Ovary (tissue), 9 donors: ENCODE data around the gene ATF7IP2. TPM values are rescaled to one million over a fixed set of nuclear protein-coding genes. Genes with fewer than 3 reads are reported as not detected.

Experiments
- DNase-seq, 5 donors: peaks; one replicate each; pipeline ENCODE4 v3.0.0-alpha.2; 2019 to 2020
- H3K27ac ChIP-seq, 2 donors: fragments of 200-600 bp; one replicate each; pipeline versions ENCODE4 v1.5.1 to v1.8.0; 2019 to 2022
- H3K27me3 ChIP-seq: fragments of 200-600 bp; one replicate; pipeline ENCODE4 v1.8.0; 2022
- H3K36me3 ChIP-seq: fragments of 200-600 bp; sonication (generic); one replicate; pipeline ENCODE4 v1.5.1; 2019
- H3K4me1 ChIP-seq: one replicate; pipeline ENCODE4 v1.8.1; 2013; ENCODE audit warnings: mild to moderate bottlenecking, moderate library complexity; ENCODE audit not compliant: insufficient read depth
- H3K4me3 ChIP-seq: fragments of 200-600 bp; sonication (generic); one replicate; pipeline ENCODE4 v1.5.1; 2017
- H3K9me3 ChIP-seq, 2 donors: fragments of 200-600 bp in 1 of 2; sonication (generic) in 1 of 2; one replicate each; pipeline versions ENCODE4 v1.5.1 to v1.8.1; 2013 to 2019; ENCODE audit warnings: mild to moderate bottlenecking in 1 of 2, moderate library complexity in 1 of 2
- CTCF ChIP-seq, 3 donors: fragments of 450-650 bp in 2 of 3; fragments of 200-600 bp in 1 of 3; IDR thresholded peaks; one replicate each; pipeline versions ENCODE4 v1.5.1 to v1.8.0; 2016 to 2022; ENCODE audit warnings: antibody characterized with exemption in 3 of 3, mild to moderate bottlenecking in 1 of 3
- EP300 ChIP-seq: sonication (generic); formaldehyde crosslinking; IDR thresholded peaks from one replicate; pipeline ENCODE4 v1.6.1; 2017; ENCODE audit warnings: antibody characterized with exemption
- POLR2A ChIP-seq: fragments of 450-650 bp; IDR thresholded peaks from one replicate; pipeline ENCODE4 v1.6.1; 2017; ENCODE audit warnings: antibody characterized with exemption, mild to moderate bottlenecking, moderate library complexity
- WGBS, 3 donors: extraction: QIAGEN DNeasy Blood & Tissue Kit in 1 of 3; methylation state at CpG; one replicate each; pipeline versions ENCODE4 v1.1.5 to v1.1.7; 2013 to 2017; 5-methylcytosine and 5-hydroxymethylcytosine counted together
- intact Hi-C, 4 donors: fragments of 100-400 bp; cut with DNase I; formaldehyde crosslinking; loops; one replicate each; pipeline versions ENCODE4 v1.11.0 to v1.15.1; 2022 to 2023
- polyA plus RNA-seq, 2 donors: library from polyadenylated mRNA; stranded (reverse); fragments of 200-250 nt in 1 of 2; fragments of 350-450 nt in 1 of 2; fragmentation: Illumina TruSeq in 1 of 2; extraction: RNeasy Lipid Tissue Mini Kit (QIAGEN cat#74804) in 1 of 2; gene quantifications; one replicate each; pipeline ENCODE4 v1.2.3, GENCODE V29; 2013 to 2014
- total RNA-seq, 7 donors: library from RNA; depleted of rRNA in 2 of 7; stranded (reverse); fragments of >200 nt in 2 of 7; fragmentation: NEBNext Ultra II Directional in 3 of 7; extraction: Animal tissue kit (Norgen Biotek cat#: 25700) in 3 of 7; gene quantifications; one replicate each; pipeline versions ENCODE4 v1.1.0 to v1.2.4, GENCODE V29; 2016 to 2023
- donor health status: DM: no; HTN: no; CAD: no; lungs with moderate emphysema.
- donor health status: DM: no; HTN: no; CAD: no.
- donor health status: Bipolar disorder and iron deficiency.
- donor health status: DM: yes; HTN: yes; CAD: no.
- donor health status: DM: no; HTN: no; CAD: no.
- donor health status: DM: yes; HTN: yes; CAD: no.

The ATF7IP2 gene
- total and polyA plus RNA-seq, 9 donors: 3.5 to 20.8 (median 8.8) TPM

- H3K27ac ChIP-seq: no peak overlapping the region
- H3K4me1 ChIP-seq: peaks cover 9% of the 10 kb centered on the region
- TF ChIP-seq POLR2A (no peak), CTCF (IDR thresholded peaks at IDR 0.05) (no peak), EP300 (no peak)
- no peaks in the 10 kb centered on the region for H3K9me3 ChIP-seq
- H3K4me3 ChIP-seq: no peak overlapping the region
- intact Hi-C loops: loop anchor here in 2 of 4 donors (10.0 kb wide), 1 partner anchor 406 kb away; no protein-coding TSS in a partner anchor
- 40% methylated on average over 1 of the region's 1 CpG; no CpG with 5 or more reads in 2 of the 3 donors for WGBS, 3 donors
- no peaks in the 10 kb centered on the region for H3K36me3 ChIP-seq
- H3K27me3 ChIP-seq: no peaks in the 10 kb centered on the region
- DNase-seq: no peak
Observed at GRCh38 chr16:10519297-10519696, 133.4 kb downstream of the ATF7IP2 start.

- Histone ChIP-seq H3K4me1 (peaks cover 7% of the 10 kb centered on the region), H3K27me3 (no peaks in the 10 kb centered on the region), H3K36me3 (no peaks in the 10 kb centered on the region), H3K9me3 (no peaks in the 10 kb centered on the region), H3K27ac (no peak overlapping the region), H3K4me3 (no peak overlapping the region)
- TF ChIP-seq CTCF (IDR thresholded peaks at IDR 0.05): no peak
- TF ChIP-seq EP300: no peak
- no peak for TF ChIP-seq POLR2A
- WGBS, 3 donors: 81 to 90% (median 85%) methylated on average over 10 of the region's 10 CpGs
- DNase-seq: no peak
- intact Hi-C loops: loop anchor here in 2 of 4 donors (5.0 to 10.0 kb wide), 3 partner anchors 55 to 405 kb away; no protein-coding TSS in a partner anchor
Observed at GRCh38 chr16:10519929-10520868, 134.3 kb downstream of the ATF7IP2 start.

- H3K36me3 ChIP-seq: no peaks in the 10 kb centered on the region
- WGBS, 3 donors: 73 to 82% (median 78%) methylated on average over 7 of the region's 7 CpGs
- peaks cover 1% of the 10 kb centered on the region for H3K4me1 ChIP-seq
- no peak overlapping the region for H3K27ac ChIP-seq
- intact Hi-C loops: loop anchor here in 2 of 4 donors (5.0 to 10.0 kb wide), 2 partner anchors 54 to 216 kb away; no protein-coding TSS in a partner anchor
- H3K9me3 ChIP-seq: no peaks in the 10 kb centered on the region
- TF ChIP-seq EP300 (no peak), CTCF (IDR thresholded peaks at IDR 0.05) (no peak), POLR2A (no peak)
- H3K27me3 ChIP-seq: no peaks in the 10 kb centered on the region
- no peak for DNase-seq
- H3K4me3 ChIP-seq: no peak overlapping the region
Observed at GRCh38 chr16:10520869-10521578, 135.2 kb downstream of the ATF7IP2 start.

- Histone ChIP-seq H3K27ac (no peak overlapping the region), H3K27me3 (no peaks in the 10 kb centered on the region), H3K36me3 (no peaks in the 10 kb centered on the region), H3K4me3 (no peak overlapping the region), H3K9me3 (no peaks in the 10 kb centered on the region), H3K4me1 (peaks cover 1% of the 10 kb centered on the region)
- TF ChIP-seq CTCF (IDR thresholded peaks at IDR 0.05) (peak in 2 of 3 donors; percentile 70 to 73), POLR2A (no peak)
- DNase-seq: peak in 4 of 5 donors; percentile 47 to 74 (median 63)
- 31 to 51% (median 48%) methylated on average over 9 of the region's 9 CpGs for WGBS, 3 donors
- intact Hi-C loops: loop anchor here in 2 of 4 donors (2.0 to 10.0 kb wide), 3 partner anchors 53 to 216 kb away; no protein-coding TSS in a partner anchor
Observed at GRCh38 chr16:10521681-10522274, 135.9 kb downstream of the ATF7IP2 start.
